HG03135 (cell line): Measurements from ENCODE around the gene SNRNP200.
A peak's percentile ranks its signal among the peaks of the same experiment; 100 is the strongest.
"Not testable (repeated sequence)": the region's sequence is repeated elsewhere in the genome, so short reads cannot be mapped to it uniquely, and the experiment has no call there.

ENCODE experiments used
- ATAC-seq: cut with Tn5 transposase; IDR thresholded peaks from one replicate; pipeline ENCODE4 v1.9.1; 2021; ENCODE audit warnings: mild to moderate bottlenecking, moderate library complexity; ENCODE audit not compliant: unreplicated experiment

The SNRNP200 gene

GRCh38 chr2:96325884-96326255 lies 20.5 kb upstream of the SNRNP200 start:
- no peak for ATAC-seq

GRCh38 chr2:96325041-96325883 lies 19.9 kb upstream of the SNRNP200 start, which contains the start of gene ITPRIPL1:
Gene ITPRIPL1 (plus strand): TSS chr2:96325317. CDS start chr2:96325840, 523 bp downstream.
- no peak for ATAC-seq

DNA sequence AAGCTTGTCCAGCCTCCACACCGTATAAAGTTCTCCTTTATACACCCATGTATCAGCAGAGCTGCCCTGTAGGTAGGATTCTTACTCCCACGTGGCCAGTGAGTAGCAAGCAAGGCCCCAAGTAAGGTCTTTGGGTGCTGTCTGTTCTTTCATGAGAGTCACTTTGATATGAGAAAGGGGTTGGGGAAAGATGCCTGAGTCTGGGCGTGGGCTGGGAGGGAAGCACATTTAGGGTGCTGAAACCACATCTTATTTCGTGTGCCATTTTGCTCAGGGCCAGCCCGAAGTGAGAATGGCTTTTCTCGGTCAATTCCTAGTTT lies 19.3 kb upstream of the SNRNP200 start:
- ATAC-seq: no peak

DNA sequence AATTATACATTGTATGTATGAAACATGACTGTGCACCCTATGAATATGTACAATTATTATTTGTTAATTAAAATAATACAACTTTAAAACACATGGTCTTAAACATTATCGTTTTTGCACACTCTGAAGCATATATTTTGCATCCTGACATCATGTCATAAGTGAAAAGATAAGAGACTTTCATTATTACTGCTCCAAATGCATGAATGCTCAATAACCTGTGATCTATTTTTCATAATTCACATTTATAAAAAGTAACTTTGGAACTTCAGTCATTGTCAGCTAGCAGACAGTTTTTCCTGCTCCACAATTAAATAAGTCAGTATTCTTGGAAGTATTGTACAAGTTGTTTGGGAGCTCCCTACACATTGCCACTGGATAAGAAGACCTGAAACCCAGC lies 18.5 kb upstream of the SNRNP200 start:
- ATAC-seq: no peak

GRCh38 chr2:96320728-96321622 lies 15.6 kb upstream of the SNRNP200 start:
- peak; percentile 19 for ATAC-seq

GRCh38 chr2:96320326-96320725 lies 15.0 kb upstream of the SNRNP200 start:
- no peak for ATAC-seq

GRCh38 chr2:96319396-96319795 lies 14.1 kb upstream of the SNRNP200 start:
- no peak for ATAC-seq

GRCh38 chr2:96318723-96319122 lies 13.4 kb upstream of the SNRNP200 start:
- ATAC-seq: no peak

- ATAC-seq: no peak
Measured at GRCh38 chr2:96317584-96317997, 12.2 kb upstream of the SNRNP200 start.

- ATAC-seq: no peak
Measured at GRCh38 chr2:96316999-96317398, 11.7 kb upstream of the SNRNP200 start.

DNA sequence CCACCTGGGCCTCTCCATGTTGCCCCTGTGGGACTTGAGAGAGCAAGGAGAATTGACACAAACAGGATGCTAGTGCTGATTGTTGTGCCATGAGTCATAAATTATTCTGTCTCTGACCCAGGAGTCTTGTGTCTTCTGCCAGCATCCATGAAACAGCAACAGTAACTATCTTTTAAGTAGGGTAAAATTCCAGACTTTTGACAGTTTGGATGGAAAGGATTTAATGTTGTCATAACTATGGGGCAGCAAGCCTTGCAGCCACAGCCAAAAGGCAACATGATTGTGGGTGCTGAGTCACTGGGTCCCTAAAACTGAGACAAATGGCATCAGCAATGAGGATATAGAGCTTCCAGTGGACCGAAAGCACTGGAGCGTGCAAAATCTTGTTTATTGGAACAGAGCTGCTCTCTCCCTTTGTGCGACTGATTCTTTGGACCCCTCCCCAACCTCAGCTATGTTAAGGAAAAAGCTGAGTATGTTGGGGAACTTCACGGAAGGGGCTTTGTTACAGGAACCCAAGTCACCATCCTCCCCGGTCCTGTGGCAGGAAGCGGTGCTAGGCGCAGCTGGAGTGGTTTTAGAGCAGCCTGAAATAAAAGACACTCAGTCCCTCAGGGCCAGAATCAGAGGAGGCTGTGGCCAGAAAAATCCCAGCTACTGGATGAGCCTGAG lies 10.2 kb upstream of the SNRNP200 start:
- no peak for ATAC-seq

DNA sequence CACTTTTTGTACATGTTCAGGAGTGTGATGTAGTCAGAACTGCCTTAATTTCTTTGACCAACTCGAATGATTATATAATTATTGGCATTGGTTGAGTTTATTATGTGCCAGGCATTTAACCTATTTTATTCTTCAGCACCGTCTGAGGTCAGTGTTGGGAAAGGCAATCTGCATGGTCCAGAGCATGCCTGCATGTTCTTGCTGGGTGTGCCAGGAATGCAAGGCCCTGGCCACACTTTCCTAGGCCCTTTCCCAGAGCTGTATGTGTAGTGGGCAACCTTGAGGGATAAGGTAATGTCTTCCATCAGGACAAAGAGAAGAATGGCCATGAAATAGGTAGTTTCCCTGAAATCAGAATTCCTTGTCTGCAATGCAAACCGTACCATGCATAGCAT lies 9.7 kb upstream of the SNRNP200 start:
- ATAC-seq: no peak

- no peak for ATAC-seq
Measured at GRCh38 chr2:96308248-96308647, 2.9 kb upstream of the SNRNP200 start.

DNA sequence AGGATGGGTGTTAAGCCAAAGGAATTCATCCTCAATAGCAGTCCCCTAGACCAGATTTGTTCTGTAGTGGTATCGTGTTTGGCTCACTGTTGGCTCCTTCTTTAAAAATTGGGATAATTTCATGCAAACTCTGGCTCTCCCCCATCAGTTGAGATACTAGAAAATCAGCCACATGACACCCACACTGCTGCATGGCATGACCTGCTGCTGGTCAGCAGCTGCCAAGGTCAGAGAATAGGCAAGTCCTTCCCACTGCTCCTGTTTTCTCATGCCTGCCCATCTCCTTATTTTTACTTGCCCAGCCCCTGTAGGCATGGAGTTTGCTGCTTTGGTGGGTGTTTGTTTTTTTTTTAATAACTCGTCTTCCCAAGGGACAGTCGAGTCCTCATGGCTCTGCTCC lies 1.0 kb upstream of the SNRNP200 start:
- ATAC-seq: no peak

GRCh38 chr2:96305979-96306308 lies 598 bp upstream of the SNRNP200 start:
- ATAC-seq: no peak

GRCh38 chr2:96304606-96305005 lies 740 bp downstream of the SNRNP200 start:
- ATAC-seq: no peak

- ATAC-seq: no peak
Measured at GRCh38 chr2:96301865-96302264, 3.5 kb downstream of the SNRNP200 start.

- ATAC-seq: no peak
Measured at GRCh38 chr2:96296925-96297324, 8.4 kb downstream of the SNRNP200 start.

DNA sequence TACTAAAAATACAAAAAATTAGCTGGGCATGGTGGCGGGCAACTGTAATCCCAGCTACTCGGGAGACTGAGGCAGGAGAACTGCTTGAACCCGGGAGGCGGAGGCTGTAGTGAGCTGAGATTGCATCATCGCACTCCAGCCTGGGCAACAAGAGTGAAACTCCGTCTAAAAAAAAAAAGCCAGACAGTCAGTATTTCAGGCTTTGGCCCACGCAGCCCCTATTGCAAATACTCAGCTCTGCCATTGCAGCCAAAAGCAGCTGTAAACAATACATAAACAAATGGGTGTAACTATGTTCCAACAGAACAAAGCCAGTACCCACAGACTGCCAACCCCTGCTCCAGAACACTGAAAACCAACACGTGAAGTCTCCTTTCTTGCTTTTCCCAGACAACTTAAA lies 11.1 kb downstream of the SNRNP200 start:
- not testable (repeated sequence) for ATAC-seq

DNA sequence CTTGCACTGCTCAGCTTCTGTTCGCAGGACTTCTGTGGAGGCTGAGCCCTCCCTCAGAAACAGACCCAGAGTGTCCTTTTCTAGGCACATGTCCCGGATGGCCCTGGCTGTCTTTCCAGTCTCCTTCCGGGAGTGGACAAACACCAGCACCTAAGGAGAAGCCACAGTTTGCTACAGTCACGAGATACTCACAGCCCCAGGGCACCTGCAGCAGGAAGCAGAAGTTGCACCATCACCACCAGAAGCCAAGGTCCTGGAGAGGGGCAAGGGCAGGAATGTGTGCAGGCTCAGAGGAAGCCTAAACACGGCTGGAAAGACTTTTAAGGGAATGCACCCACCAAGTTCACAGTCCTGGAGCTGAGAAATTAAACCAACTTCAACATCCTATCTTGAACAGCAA lies 13.6 kb downstream of the SNRNP200 start:
- ATAC-seq: no peak

GRCh38 chr2:96287273-96287856 lies 18.0 kb downstream of the SNRNP200 start:
- ATAC-seq: no peak
